Smooth muscle cell (in vitro differentiated cells): Measurements from ENCODE around the gene NEU4. TPM values are rescaled to one million over a fixed set of nuclear protein-coding genes. Genes with fewer than 3 reads are reported as not detected.

Experiments
- DNase-seq: peaks from one replicate; lab custom pipeline; 2025; ENCODE audit not compliant: unreplicated experiment; lab: John Stamatoyannopoulos, UW
- H2AFZ ChIP-seq: fragments of 200-600 bp; sonication (generic); 2 replicates; pipeline ENCODE4 v1.6.0; 2016; ENCODE audit warnings: antibody characterized with exemption, low read depth, mild to moderate bottlenecking
- H3F3A ChIP-seq: fragments of 200-600 bp; sonication (generic); 2 replicates; pipeline ENCODE4 v1.6.0; 2017; ENCODE audit warnings: antibody characterized with exemption, low read depth
- H3K27ac ChIP-seq: fragments of 200-600 bp; sonication (generic); 2 replicates; pipeline ENCODE4 v1.5.1; 2016; ENCODE audit warnings: low read depth, mild to moderate bottlenecking
- H3K27me3 ChIP-seq: fragments of 200-600 bp; sonication (generic); 2 replicates; pipeline ENCODE4 v1.6.1; 2016; ENCODE audit warnings: low read depth, mild to moderate bottlenecking
- H3K36me3 ChIP-seq: fragments of 200-600 bp; sonication (generic); 2 replicates; pipeline ENCODE4 v1.5.1; 2016; ENCODE audit warnings: low read depth
- H3K4me1 ChIP-seq: fragments of 200-600 bp; sonication (generic); 2 replicates; pipeline ENCODE4 v1.5.1; 2016; ENCODE audit warnings: low read depth
- H3K4me2 ChIP-seq: fragments of 200-600 bp; sonication (generic); 2 replicates; pipeline ENCODE4 v1.6.0; 2016; ENCODE audit warnings: mild to moderate bottlenecking
- H3K4me3 ChIP-seq: fragments of 200-600 bp; sonication (generic); 2 replicates; pipeline ENCODE4 v1.5.1; 2016; ENCODE audit warnings: mild to moderate bottlenecking
- H3K79me2 ChIP-seq: fragments of 200-600 bp; sonication (generic); 2 replicates; pipeline ENCODE4 v1.6.0; 2016; ENCODE audit warnings: low read depth, mild to moderate bottlenecking
- H3K9ac ChIP-seq: fragments of 200-600 bp; sonication (generic); 2 replicates; pipeline ENCODE4 v1.6.0; 2016; ENCODE audit warnings: low read depth
- H3K9me3 ChIP-seq: fragments of 200-600 bp; sonication (generic); replicated peaks from 2 replicates; pipeline ENCODE4 v1.5.1; 2016; ENCODE audit warnings: low read depth
- H4K20me1 ChIP-seq: fragments of 200-600 bp; sonication (generic); 2 replicates; pipeline ENCODE4 v1.6.0; 2016; ENCODE audit warnings: low read depth
- WGBS: methylation state at CpG from one replicate; pipeline ENCODE4 v1.1.7; 2016; ENCODE audit warnings: low lambda C conversion rate; 5-methylcytosine and 5-hydroxymethylcytosine counted together
- polyA plus RNA-seq: library from polyadenylated mRNA; unstranded; fragments of >200 nt; fragmentation: Nextera tagmentation; extraction: Ambion mirVana; gene quantifications from 2 replicates; pipeline ENCODE4 v1.2.1, GENCODE V29; 2016
- total RNA-seq: library from RNA; depleted of rRNA; stranded (reverse); fragments of >200 nt; gene quantifications from 2 replicates; pipeline ENCODE4 v1.2.3, GENCODE V29; 2014
- TF ChIP-seq, protein P1 (sequence below): fragments of 200-600 bp; sonication (generic); IDR thresholded peaks from 2 replicates; pipeline ENCODE4 v1.5.1; 2017; ENCODE audit warnings: borderline replicate concordance, mild to moderate bottlenecking, antibody characterized with exemption; ENCODE audit not compliant: insufficient read depth, poor library complexity, severe bottlenecking

NEU4 gene
- total and polyA plus RNA-seq, 2 experiments from 2014 or later, result 0.10 TPM; not detected in 1

DNA sequence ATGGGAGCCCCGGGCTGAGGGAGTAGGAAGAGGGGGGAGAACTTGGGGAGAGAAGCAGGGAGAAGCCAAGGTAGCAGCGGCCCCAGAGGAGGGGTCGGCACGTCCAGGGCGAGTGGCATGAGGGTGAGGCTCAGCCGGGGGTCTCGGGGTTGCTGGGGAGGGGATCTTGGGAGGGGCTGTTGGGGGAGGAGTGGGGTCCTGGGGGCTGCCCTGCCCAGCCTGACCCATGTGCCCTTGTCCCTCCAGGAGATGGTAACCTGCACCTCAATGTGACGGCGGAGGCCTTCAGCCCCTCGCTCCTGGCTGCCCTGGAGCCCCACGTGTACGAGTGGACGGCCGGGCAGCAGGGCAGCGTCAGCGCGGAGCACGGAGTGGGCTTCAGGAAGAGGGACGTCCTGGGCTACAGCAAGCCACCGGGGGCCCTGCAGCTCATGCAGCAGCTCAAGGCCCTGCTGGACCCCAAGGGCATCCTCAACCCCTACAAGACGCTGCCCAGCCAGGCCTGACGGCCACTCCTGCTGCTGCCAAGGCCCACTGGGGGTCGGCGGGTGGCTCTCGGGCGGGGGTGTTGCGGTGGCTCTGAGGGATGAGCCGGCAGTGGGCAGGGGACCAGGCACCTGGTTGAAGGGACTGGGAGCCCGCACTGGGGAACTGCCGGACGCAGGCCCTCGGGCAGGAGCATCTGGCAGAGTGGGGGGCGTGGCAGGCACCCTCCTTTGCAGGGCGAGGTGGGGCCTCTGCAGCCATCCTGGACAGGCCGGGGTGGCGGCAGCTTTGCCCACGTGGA lies 41.3 kb upstream of the NEU4 start:
- DNase-seq, result no peak
- Histone ChIP-seq H3K4me1 (peaks cover 23% of the 10 kb centered on the region), H3F3A (no peaks in the 10 kb centered on the region), H3K4me3 (no peak overlapping the region), H3K36me3 (no peaks in the 10 kb centered on the region), H4K20me1 (peaks cover 4% of the 10 kb centered on the region), H3K4me2 (no peak overlapping the region), H3K9me3 (no peaks in the 10 kb centered on the region), H3K79me2 (no peaks in the 10 kb centered on the region), H3K9ac (no peak overlapping the region), H3K27me3 (no peaks in the 10 kb centered on the region), H3K27ac (no peak overlapping the region), H2AFZ (no peak overlapping the region)
- WGBS, result 96% methylated on average over 30 of the region's 37 CpGs
- TF ChIP-seq, protein P1, sequence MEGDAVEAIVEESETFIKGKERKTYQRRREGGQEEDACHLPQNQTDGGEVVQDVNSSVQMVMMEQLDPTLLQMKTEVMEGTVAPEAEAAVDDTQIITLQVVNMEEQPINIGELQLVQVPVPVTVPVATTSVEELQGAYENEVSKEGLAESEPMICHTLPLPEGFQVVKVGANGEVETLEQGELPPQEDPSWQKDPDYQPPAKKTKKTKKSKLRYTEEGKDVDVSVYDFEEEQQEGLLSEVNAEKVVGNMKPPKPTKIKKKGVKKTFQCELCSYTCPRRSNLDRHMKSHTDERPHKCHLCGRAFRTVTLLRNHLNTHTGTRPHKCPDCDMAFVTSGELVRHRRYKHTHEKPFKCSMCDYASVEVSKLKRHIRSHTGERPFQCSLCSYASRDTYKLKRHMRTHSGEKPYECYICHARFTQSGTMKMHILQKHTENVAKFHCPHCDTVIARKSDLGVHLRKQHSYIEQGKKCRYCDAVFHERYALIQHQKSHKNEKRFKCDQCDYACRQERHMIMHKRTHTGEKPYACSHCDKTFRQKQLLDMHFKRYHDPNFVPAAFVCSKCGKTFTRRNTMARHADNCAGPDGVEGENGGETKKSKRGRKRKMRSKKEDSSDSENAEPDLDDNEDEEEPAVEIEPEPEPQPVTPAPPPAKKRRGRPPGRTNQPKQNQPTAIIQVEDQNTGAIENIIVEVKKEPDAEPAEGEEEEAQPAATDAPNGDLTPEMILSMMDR, result no peak

DNA sequence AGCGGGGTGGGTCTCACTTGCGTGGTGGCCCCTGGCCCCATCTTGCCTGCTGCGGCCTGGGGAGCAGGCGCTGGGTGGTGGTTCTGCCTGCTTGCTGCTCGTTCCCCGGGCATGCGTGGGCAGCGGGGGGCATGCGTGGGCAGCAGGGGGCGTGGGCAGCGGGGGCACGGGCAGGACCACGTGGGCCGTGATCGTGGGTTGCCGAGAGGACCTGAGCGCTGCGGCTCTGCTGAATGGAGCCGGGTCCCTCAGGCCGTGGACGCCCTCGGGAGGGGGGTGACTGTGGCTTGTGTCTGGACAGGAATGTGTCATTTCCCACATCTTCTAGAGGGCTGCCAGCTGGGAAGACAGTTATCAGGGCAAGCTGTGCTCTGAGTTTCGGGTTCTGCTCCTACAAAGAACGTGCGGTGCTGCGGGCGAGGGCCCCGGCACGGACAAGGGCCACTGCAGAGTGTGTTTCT lies 40.7 kb upstream of the NEU4 start:
- H3F3A ChIP-seq, result no peaks in the 10 kb centered on the region
- TF ChIP-seq, protein P1, result no peak
- no peaks in the 10 kb centered on the region for H3K79me2 ChIP-seq
- H3K4me2 ChIP-seq, result no peak overlapping the region
- H3K36me3 ChIP-seq, result no peaks in the 10 kb centered on the region
- no peaks in the 10 kb centered on the region for H3K9me3 ChIP-seq
- H3K27me3 ChIP-seq, result no peaks in the 10 kb centered on the region
- no peak overlapping the region for H3K4me3 ChIP-seq
- DNase-seq, result no peak
- 92% methylated on average over 26 of the region's 29 CpGs for WGBS
- no peak overlapping the region for H3K9ac ChIP-seq
- H4K20me1 ChIP-seq, result peaks cover 2% of the 10 kb centered on the region
- no peak overlapping the region for H3K27ac ChIP-seq
- no peak overlapping the region for H2AFZ ChIP-seq
- peaks cover 25% of the 10 kb centered on the region for H3K4me1 ChIP-seq

DNA sequence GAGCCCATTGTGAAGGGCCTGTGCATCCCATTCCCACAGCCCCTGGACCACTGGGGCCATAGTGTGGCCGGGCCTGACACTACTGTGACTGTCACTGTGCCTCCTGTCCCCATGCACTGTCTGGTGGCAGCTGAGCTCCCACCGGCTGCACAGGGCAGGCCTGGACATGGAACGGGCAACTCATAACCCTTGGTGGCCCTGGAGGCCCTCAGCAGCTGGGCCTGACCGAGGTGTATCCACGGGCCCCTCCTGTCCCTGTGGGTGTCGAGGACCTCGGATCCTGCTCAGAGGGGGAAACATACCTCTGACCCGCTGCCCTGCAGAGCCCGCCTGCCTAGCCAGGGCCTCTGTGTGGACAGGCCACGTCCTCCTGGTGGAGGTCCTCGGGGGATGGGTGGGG lies 40.1 kb upstream of the NEU4 start:
- Histone ChIP-seq H3K4me3 (no peak overlapping the region), H3K79me2 (no peaks in the 10 kb centered on the region), H3K27ac (no peak overlapping the region), H3K4me2 (no peak overlapping the region), H4K20me1 (no peaks in the 10 kb centered on the region), H3K4me1 (peaks cover 25% of the 10 kb centered on the region), H3K27me3 (no peaks in the 10 kb centered on the region), H3K9me3 (no peaks in the 10 kb centered on the region), H2AFZ (no peak overlapping the region), H3K36me3 (no peaks in the 10 kb centered on the region), H3F3A (no peaks in the 10 kb centered on the region), H3K9ac (no peak overlapping the region)
- 98% methylated on average over 11 of the region's 11 CpGs for WGBS
- TF ChIP-seq, protein P1, result no peak
- DNase-seq, result no peak

DNA sequence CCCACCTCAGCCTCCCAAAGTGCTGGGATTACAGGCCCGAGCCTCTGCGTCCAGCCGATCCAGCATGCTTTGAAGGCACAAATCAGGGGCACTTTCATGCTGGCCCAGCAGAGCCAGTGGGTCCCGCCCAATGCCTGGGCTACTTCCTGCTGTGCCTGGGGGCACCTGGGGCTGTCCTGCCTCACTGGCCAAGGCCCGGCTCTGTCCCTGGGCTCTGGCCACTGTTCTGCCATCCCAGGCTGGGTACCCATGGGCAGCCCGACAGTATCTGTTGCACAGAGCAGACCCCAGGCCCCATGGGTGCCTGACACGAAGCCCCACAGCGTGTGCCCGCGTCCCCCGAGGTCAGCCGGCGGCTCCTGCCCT lies 39.2 kb upstream of the NEU4 start:
- no peaks in the 10 kb centered on the region for H4K20me1 ChIP-seq
- H3K4me2 ChIP-seq, result no peak overlapping the region
- no peak for DNase-seq
- H3K27me3 ChIP-seq, result no peaks in the 10 kb centered on the region
- no peak overlapping the region for H3K27ac ChIP-seq
- TF ChIP-seq, protein P1, result no peak
- no peak overlapping the region for H2AFZ ChIP-seq
- H3K9ac ChIP-seq, result no peak overlapping the region
- 95% methylated on average over 13 of the region's 13 CpGs for WGBS
- no peaks in the 10 kb centered on the region for H3K36me3 ChIP-seq
- no peak overlapping the region for H3K4me3 ChIP-seq
- peaks cover 25% of the 10 kb centered on the region for H3K4me1 ChIP-seq
- H3F3A ChIP-seq, result no peaks in the 10 kb centered on the region
- no peaks in the 10 kb centered on the region for H3K9me3 ChIP-seq
- H3K79me2 ChIP-seq, result no peaks in the 10 kb centered on the region
